Heart left ventricle (tissue), 13 donors: Measurements from ENCODE around the gene DNAH17.

Experiments used
- CTCF ChIP-seq, 12 donors: fragments of 200-600 bp; sonication (generic) in 4 of 12; IDR thresholded peaks; one replicate each; pipeline versions ENCODE4 v1.5.0 to v1.8.0; 2018 to 2022; ENCODE audit warnings: antibody characterized with exemption in 12 of 12, mild to moderate bottlenecking in 5 of 12
- POLR2A ChIP-seq, 2 donors: fragments of 450-650 bp; IDR thresholded peaks; one replicate each; pipeline ENCODE4 v1.6.1; 2017; ENCODE audit warnings: antibody characterized with exemption in 2 of 2, mild to moderate bottlenecking in 2 of 2, moderate library complexity in 2 of 2
- donor health status: ischemic (EF 13 %, LVEDD 7.1; RV severe dilation, severe dysfunction).
- donor health status: DM: no; HTN: yes; CAD: no.
- donor health status: DM: no; HTN: no; CAD: no.
- donor health status: ischemic (EF 25% LVEDD 6.9; RV normal size, moderate dysfunction).
- donor health status: ischemic (EF 25% LVEDD 5.7; RV mildly dilated, moderate dysfunction).
- donor health status: ischemic (EF 35%, LVEDD 5.7; RV mildly dilated, moderate dysfunction).
- donor health status: nonischemic (EF 11% LVEDD 7.7; RV severe dilation, severe dysfunction).
- donor health status: DM: yes; HTN: yes; CAD: no.
- donor health status: PGD.
- donor health status: ischemic (EF 29% LVEDD 5.4; RV normal size, mild dysfunction).
- donor health status: nonischemic (EF 23%, LVEDD 6.1; RV moderate dilation, normal function).

- no peak for TF ChIP-seq POLR2A (IDR thresholded peaks at IDR 0.05)
- TF ChIP-seq CTCF (IDR thresholded peaks at IDR 0.05) = no peak
Observed at GRCh38 chr17:78538033-78538776, 39.0 kb downstream of the DNAH17 start.
